GM18508 (cell line): Measurements from ENCODE around the gene COL4A1.
"Not testable (repeated sequence)": the region's sequence is repeated elsewhere in the genome, so short reads cannot be mapped to it uniquely, and the experiment has no call there.

Experiments
- ATAC-seq: cut with Tn5 transposase; IDR thresholded peaks from one replicate; pipeline ENCODE4 v1.9.1; 2021; ENCODE audit warnings: moderate number of reproducible peaks; ENCODE audit not compliant: insufficient read depth, unreplicated experiment

Gene COL4A1

GRCh38 chr13:110326263-110326904 is 19.4 kb upstream of the COL4A1 start:
- ATAC-seq, result no peak

DNA sequence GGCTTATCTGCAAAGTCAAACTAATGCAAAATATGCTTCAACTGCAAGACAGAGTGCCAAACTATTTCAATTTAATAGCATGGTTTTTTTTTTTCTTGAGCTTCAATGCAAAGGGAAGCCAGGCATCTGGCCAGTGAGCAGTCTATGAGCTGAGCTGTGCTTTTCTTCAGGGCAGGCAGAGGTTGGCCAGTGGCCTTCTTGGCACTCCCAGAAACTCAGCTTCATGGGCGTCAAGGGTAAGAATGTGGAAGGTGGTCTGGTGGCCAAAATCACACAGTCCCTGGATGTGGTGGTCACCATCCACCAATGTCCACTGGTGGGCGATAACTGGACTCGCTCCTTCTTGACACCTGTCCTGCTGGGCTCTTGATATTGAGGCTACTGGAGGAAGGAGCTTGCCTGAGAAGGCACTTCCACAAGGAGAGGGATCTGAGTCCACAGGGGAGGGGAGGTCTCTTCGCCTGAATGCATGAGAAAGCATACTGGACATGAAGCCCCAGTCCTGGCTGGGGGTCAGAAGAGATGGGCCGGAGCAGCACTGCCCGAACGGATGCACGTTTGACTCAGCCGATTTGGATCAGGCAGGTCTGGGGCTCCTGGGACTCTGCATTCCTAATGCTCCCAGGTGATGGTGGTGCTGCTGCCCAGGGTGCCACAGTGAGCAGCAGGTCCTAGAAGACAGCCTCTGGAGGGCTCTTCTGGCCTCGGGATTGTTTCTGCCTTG is 17.2 kb upstream of the COL4A1 start:
- ATAC-seq, result no peak

DNA sequence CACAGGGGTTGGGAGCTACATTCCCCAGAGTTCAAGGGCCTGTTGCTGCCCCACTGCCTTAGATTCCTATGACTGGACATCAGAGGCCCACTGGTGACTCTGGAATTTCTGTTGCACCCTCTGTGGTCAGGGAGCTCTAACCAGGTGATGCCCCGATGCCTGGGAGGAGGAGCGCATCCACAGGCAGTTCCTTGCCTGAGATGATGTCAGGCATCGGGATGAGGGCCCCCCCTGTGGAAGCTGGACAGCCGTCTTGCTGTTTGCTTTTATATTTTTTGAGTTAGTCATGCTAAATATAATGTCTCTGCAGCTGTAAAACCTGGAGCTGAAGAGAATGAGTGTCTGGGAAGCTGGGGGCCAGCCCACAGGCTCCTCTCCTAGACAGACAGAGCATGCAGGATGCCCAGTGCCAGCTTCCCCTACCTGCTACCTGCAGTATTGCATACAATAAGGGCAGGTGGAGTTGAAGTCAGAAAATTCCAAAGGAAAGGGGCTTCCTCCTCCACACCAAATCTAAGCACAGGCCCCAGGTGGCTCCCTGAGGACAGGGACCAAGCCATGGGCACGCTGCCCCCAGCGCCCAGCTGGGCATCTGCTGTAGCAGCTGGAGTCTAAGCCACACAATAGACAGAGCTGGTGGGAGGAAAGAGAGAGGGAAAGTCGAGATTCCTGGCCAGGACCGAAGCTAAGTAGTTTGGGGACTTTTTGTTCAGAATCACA is 16.4 kb upstream of the COL4A1 start:
- no peak for ATAC-seq

DNA sequence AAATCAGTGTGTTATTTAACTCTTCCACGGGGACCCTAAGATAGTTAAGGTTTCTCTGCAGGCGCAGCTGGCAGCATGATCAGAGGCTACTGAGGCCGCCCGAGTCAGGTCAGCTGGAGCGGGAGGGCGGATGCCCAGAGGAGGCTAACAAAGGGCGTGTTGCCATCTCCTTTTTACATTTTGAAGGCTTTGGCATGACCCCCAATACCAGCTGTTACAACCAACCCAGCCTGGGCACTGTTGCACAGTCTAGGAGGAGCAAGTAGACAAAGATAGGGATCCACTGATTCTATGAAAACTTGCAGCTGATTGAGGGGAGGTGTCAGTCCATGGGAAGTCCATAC is 15.8 kb upstream of the COL4A1 start:
- ATAC-seq, result no peak

DNA sequence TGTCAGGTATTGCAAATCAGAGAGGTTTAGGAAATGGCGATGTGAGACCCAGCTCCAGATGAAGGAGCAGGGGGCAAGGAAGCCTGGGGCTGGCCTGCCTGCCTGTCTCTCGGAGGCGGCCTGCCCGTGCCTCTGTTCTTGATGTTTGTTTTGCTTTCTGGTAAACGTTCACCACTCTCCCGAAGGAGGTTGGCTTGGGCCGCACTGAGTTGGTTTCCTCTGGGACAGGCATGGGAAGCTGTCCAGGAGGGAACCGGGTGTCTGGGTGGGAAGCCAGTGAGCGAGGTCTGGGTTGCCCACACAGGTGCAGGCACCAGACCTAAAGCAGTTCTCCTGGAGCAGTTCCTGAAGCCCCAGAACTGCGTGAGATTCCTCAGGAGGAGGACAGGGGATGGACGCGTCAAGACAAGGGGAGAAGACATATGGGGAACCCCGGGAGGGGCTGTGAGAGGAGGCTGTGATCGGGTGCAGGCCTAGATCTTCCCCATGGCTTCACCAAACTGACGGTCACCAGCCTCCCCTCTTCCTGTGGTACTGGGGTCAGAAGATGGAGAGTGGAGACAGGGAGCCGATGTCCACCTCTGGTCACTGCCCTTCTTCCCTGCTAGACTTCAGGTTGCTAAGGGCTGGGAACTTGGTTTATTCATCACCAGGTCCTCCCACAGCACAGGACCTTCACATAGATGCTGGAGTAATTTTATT is 15.3 kb upstream of the COL4A1 start:
- no peak for ATAC-seq

GRCh38 chr13:110321573-110321972 is 14.6 kb upstream of the COL4A1 start:
- not testable (repeated sequence) for ATAC-seq

DNA sequence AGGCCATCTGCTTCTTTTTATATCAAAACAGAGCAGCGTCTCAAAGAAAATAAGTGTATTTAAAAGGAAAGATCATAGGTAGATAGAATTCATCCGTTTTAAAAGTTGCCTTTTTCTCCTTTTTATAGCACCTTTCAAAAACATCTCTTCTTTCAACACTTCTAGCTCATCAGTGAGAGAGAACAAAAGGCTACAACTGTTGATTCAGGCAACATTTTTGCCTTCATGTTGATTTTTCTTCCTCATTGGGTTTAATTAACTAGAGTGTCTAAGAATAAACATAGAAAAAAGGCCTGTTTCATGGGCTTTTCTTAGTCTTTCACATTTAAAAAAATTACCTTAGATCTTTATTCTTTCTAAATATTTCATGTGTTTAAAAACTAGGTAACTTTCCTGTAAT is 13.7 kb upstream of the COL4A1 start:
- ATAC-seq, result no peak

DNA sequence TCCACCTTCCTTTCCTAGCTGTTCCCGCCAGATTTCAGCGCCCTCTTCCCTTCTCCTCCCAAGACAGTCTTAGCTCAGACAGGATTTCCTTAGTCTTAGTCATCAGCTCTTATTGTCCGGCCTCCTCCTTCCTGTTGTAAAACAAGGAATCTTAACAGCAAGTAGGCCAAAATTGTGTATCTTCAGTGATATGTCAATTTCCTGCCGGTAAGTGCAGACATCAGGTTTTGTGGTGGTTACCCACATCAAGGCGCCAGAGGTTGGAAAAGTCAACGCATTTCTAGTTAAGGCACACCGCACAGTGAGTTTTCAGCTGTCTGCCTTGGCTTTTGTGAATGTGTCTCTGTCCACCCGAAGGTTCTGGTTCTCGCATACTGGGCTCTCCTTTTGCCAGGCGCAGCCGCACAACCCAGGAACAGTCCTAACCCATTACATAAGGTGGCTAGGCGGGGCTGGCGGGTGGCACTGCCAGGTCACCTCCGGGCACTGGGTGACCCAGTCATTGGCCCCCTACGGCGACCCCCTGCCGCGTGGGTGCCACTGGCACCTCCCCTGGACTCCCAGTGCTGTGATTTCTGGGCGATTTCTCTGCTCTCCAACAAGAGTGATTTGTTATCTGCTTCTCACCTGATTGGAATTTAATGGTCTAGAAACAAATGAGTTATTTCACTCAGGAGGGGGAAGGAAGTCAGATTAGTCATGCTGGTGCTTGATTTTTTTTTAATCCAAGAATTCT is 13.0 kb upstream of the COL4A1 start:
- no peak for ATAC-seq

GRCh38 chr13:110319397-110319773 is 12.4 kb upstream of the COL4A1 start:
- ATAC-seq, result no peak

DNA sequence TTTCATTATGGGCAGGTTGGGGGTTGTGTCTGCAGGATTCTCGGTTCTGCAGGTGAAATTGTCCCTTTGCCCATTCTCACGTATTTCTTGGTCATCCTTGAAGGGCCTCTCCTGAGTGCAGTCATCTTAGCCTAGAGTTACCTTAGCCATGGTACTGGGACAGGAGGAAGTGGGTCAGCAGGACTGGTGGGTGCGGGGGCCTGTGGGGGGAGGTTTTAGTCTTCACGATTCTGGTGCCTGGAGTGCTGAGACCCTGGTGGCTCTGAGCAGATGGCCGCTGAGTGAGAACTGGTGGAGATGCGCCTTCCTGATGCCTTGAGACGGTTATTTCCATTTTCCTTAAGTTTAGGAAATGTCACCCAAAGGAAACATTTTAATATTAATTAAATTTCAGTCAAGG is 12.0 kb upstream of the COL4A1 start:
- no peak for ATAC-seq

GRCh38 chr13:110317496-110318195 is 10.7 kb upstream of the COL4A1 start:
- ATAC-seq, result no peak

GRCh38 chr13:110317093-110317492 is 10.1 kb upstream of the COL4A1 start:
- no peak for ATAC-seq

DNA sequence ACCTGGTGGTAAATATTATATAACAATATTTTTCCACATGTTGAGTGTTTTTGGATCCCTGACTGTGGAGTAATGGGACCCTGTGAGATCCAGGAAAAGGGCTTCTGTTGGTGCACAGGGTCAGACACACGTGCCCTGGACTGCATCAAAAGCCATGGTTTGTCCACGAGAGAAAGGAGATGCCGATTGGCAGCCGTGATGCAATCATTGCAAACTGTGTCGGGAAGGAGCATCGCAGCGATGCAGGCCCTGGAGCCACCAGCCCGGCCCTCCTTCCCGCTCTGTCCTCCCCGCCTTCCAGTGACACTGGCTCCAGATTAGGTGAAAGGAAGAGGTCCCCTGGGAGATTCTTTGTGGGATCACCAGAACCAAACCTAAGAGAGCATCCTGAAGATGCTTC is 9.2 kb upstream of the COL4A1 start:
- ATAC-seq, result no peak

- no peak for ATAC-seq
These were observed 7.7 kb upstream of the COL4A1 start for GRCh38 chr13:110314516-110315245.

DNA sequence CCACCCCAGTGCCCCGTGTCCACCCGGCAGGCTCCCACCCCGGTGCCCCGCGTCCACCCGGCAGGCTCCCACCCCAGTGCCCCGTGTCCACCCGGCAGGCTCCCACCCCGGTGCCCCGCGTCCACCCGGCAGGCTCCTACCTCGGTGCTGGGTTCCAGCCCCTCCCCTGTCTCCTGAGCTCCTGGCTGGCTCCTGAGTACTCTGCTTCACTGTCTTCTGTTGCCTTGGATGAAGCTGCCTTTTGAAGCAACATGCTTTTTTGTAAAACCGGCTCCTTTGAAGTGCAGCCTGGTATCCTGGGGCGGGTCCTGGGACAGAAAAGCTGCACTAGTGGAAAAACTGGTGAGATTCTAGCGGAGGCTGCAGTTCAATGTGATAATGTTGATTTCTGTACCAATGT is 6.8 kb upstream of the COL4A1 start:
- not testable (repeated sequence) for ATAC-seq

DNA sequence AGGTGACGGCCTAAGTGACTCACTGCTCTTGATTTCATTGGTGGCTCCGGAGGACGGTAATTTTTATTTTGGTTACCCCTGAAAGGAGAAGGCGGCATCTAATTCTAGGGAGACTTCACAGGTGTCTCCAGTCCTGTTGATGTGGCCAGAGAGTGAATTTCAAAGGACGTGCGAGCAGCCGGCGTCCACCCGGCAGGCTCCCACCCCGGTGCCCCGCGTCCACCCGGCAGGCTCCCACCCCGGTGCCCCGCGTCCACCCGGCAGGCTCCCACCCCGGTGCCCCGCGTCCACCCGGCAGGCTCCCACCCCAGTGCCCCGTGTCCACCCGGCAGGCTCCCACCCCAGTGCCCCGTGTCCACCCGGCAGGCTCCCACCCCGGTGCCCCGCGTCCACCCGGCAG is 6.3 kb upstream of the COL4A1 start:
- not testable (repeated sequence) for ATAC-seq

- no peak for ATAC-seq
These were observed 5.5 kb upstream of the COL4A1 start for GRCh38 chr13:110312339-110313031.
